ENCODE measurements around the gene INO80C. TPM values are rescaled to one million over a fixed set of nuclear protein-coding genes. Genes with fewer than 3 reads are reported as not detected.

INO80C gene
- total RNA-seq, 1 experiment from 2014 or later = 42.3 TPM

GRCh38 chr18:35455926-35456763, 41.6 kb downstream of the INO80C start:
- no peak for TF ChIP-seq ELF4 (CRISPR knock-in tag; IDR thresholded peaks at IDR 0.05; ENCODE audit: low read depth)
- no peak for TF ChIP-seq NFE2L1 (CRISPR knock-in tag; IDR thresholded peaks at IDR 0.05)
- no peak for TF ChIP-seq OVOL2 (CRISPR knock-in tag; IDR thresholded peaks at IDR 0.05; ENCODE audit: borderline replicate concordance)
- no peak for TF ChIP-seq ZNF121 (CRISPR knock-in tag; IDR thresholded peaks at IDR 0.05)
- TF ChIP-seq ZNF138 (CRISPR knock-in tag; conservative IDR thresholded peaks at IDR 0.05) = no peak
- Mint-ChIP-seq H3K4me3 (no peak overlapping the region), H3K4me1 (peaks cover 17% of the 10 kb centered on the region), H3K27ac (no peak overlapping the region), H3K27me3 (ENCODE audit: low read depth) (no peaks in the 10 kb centered on the region), H3K9me3 (no peaks in the 10 kb centered on the region), H3K36me3 (no peaks in the 10 kb centered on the region)
- DNase-seq (ENCODE audit: low spot score) (no peak), ATAC-seq (no peak)
- ChIA-PET POLR2A (no interaction called here), CTCF (no interaction called here)

- POLR2A ChIA-PET = no interaction called here
- no peaks in the 10 kb centered on the region for H3K27me3 Mint-ChIP-seq (ENCODE audit: low read depth)
- ATAC-seq = no peak
- no peak overlapping the region for H3K4me3 Mint-ChIP-seq
- peaks cover 17% of the 10 kb centered on the region for H3K4me1 Mint-ChIP-seq
- H3K27ac Mint-ChIP-seq = no peak overlapping the region
- H3K36me3 Mint-ChIP-seq = no peaks in the 10 kb centered on the region
- H3K9me3 Mint-ChIP-seq = no peaks in the 10 kb centered on the region
- CTCF ChIA-PET = no interaction called here
- DNase-seq (ENCODE audit: low spot score) = no peak
- no peak for TF ChIP-seq ZNF512 (CRISPR knock-in tag; IDR thresholded peaks at IDR 0.05; ENCODE audit: borderline replicate concordance)
- no peak for TF ChIP-seq STAT6 (CRISPR knock-in tag; conservative IDR thresholded peaks at IDR 0.05; ENCODE audit: low read depth)
- no peak for TF ChIP-seq ZNF232 (CRISPR knock-in tag; IDR thresholded peaks at IDR 0.05)
- TF ChIP-seq ERG (CRISPR knock-in tag; IDR thresholded peaks at IDR 0.05) = no peak
- no peak for TF ChIP-seq SOX15 (CRISPR knock-in tag; IDR thresholded peaks at IDR 0.05)
- TF ChIP-seq NR2C2 (CRISPR knock-in tag; IDR thresholded peaks at IDR 0.05) = no peak
- no peak for TF ChIP-seq IRF1 (CRISPR knock-in tag; IDR thresholded peaks at IDR 0.05)
- no peak for TF ChIP-seq USF2 (CRISPR knock-in tag; IDR thresholded peaks at IDR 0.05)
- no peak for TF ChIP-seq CBFB (CRISPR knock-in tag; IDR thresholded peaks at IDR 0.05; ENCODE audit: low read depth)
- no peak for TF ChIP-seq HMGXB4 (CRISPR knock-in tag; IDR thresholded peaks at IDR 0.05)
- TF ChIP-seq E2F1 (CRISPR knock-in tag; IDR thresholded peaks at IDR 0.05) = no peak
- TF ChIP-seq GTF2I (CRISPR knock-in tag; conservative IDR thresholded peaks at IDR 0.05) = no peak
- TF ChIP-seq ARID4B (CRISPR knock-in tag; IDR thresholded peaks at IDR 0.05; ENCODE audit: borderline replicate concordance) = no peak
- no peak for TF ChIP-seq SMAD4 (CRISPR knock-in tag; IDR thresholded peaks at IDR 0.05)
Measured at GRCh38 chr18:35454803-35455202, 43.0 kb downstream of the INO80C start.

Measured in WTC11 (cell line).